GM10266 (cell line): ENCODE results near the gene IL25.
"Not testable (repeated sequence)": the region's sequence is repeated elsewhere in the genome, so short reads cannot be mapped to it uniquely, and the experiment has no call there.

Experiments used
- DNase-seq: peaks from one replicate; pipeline ENCODE4 v3.0.0; 2012; ENCODE audit errors: extremely low spot score
- CTCF ChIP-seq: IDR thresholded peaks from 2 replicates; pipeline ENCODE4 v1.5.1; 2012; ENCODE audit warnings: mild to moderate bottlenecking, low read depth; ENCODE audit not compliant: control insufficient read depth, insufficient read depth; ENCODE audit errors: missing control alignments

IL25 gene

GRCh38 chr14:23423657-23424056, 51.0 kb downstream of the IL25 start:
- TF ChIP-seq CTCF: no peak

GRCh38 chr14:23425169-23425568, 52.6 kb downstream of the IL25 start:
- no peak for TF ChIP-seq CTCF
- no peak for DNase-seq

More at GRCh38 chr14:23423657-23424056, 51.0 kb downstream of the IL25 start:
- DNase-seq: no peak

- DNase-seq: not testable (repeated sequence)
Measured at GRCh38 chr14:23425798-23426197, 53.2 kb downstream of the IL25 start.
